ENCODE results near the gene HHAT. TPM values are rescaled to one million over a fixed set of nuclear protein-coding genes. Genes with fewer than 3 reads are reported as not detected.

Gene HHAT
- total RNA-seq, 2 donors from 2014 or later: 4.5 to 4.6 TPM

- ATAC-seq (ENCODE audit: insufficient number of reproducible peaks, low FRiP score, low read depth) (no peak), DNase-seq (ENCODE audit: low spot score) (no peak)
- Histone ChIP-seq H3K36me3 (no peaks in the 10 kb centered on the region), H3K4me1 (ENCODE audit: control insufficient read depth in 1 of 2, low read depth in 2 of 2) (peaks cover 5 to 18% of the 10 kb centered on the region in 2 donors), H3K9me3 (no peaks in the 10 kb centered on the region), H3K4me3 (no peak overlapping the region), H3K27ac (no peak overlapping the region), H3K27me3 (replicated peaks; ENCODE audit: insufficient read depth) (no peaks in the 10 kb centered on the region)
- no peak for TF ChIP-seq CTCF (IDR thresholded peaks at IDR 0.05)
Measured at GRCh38 chr1:210596641-210597040, 267.9 kb downstream of the HHAT start.

- Histone ChIP-seq H3K27me3 (replicated peaks; ENCODE audit: insufficient read depth) (no peaks in the 10 kb centered on the region), H3K27ac (peak overlapping the region; percentile 72 to 88), H3K4me1 (ENCODE audit: control insufficient read depth in 1 of 2, low read depth in 2 of 2) (peaks cover 5 to 18% of the 10 kb centered on the region in 2 donors), H3K36me3 (no peaks in the 10 kb centered on the region), H3K9me3 (no peaks in the 10 kb centered on the region), H3K4me3 (peak overlapping the region; percentile 15)
- no peak for DNase-seq (ENCODE audit: low spot score)
- ATAC-seq (ENCODE audit: insufficient number of reproducible peaks, low FRiP score, low read depth): peak; percentile 86
- no peak for TF ChIP-seq CTCF (IDR thresholded peaks at IDR 0.05)
Measured at GRCh38 chr1:210597555-210598134, 268.9 kb downstream of the HHAT start.

DNA sequence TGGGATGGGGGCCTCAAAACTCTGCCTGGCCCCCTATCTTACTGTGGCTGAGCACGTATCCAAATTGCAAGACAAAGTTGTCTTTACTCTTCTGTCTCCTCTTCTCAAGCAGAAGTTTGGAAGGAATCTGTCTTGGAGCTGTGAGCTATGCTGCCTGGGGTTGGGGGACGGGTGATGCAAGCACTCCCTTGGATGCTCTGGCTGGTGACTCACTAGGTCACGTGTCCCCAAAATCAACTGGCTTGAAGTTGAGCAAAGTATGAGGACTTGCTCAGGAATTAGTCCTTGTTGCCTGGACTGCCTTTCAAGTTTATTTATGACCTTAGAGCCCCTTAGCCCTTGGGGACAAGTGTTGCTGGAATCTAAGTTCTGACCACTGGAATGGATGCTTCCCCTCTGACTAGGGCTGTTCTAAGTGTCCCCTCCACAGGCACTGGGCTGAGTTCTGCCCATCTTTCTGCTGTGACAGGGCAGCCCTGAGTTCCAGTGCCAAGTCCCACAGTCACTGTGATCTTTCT lies 269.5 kb downstream of the HHAT start:
- Histone ChIP-seq H3K27ac (peak overlapping the region; percentile 72 to 88), H3K27me3 (replicated peaks; ENCODE audit: insufficient read depth) (no peaks in the 10 kb centered on the region), H3K9me3 (no peaks in the 10 kb centered on the region), H3K4me3 (peak overlapping the region; percentile 15), H3K4me1 (ENCODE audit: control insufficient read depth in 1 of 2, low read depth in 2 of 2) (peaks cover 5 to 18% of the 10 kb centered on the region in 2 donors), H3K36me3 (no peaks in the 10 kb centered on the region)
- DNase-seq (ENCODE audit: low spot score) (peak; percentile 21), ATAC-seq (ENCODE audit: insufficient number of reproducible peaks, low FRiP score, low read depth) (peak; percentile 89)
- TF ChIP-seq CTCF (IDR thresholded peaks at IDR 0.05): no peak

- Histone ChIP-seq H3K27ac (no peak overlapping the region), H3K27me3 (replicated peaks; ENCODE audit: insufficient read depth) (no peaks in the 10 kb centered on the region), H3K4me1 (ENCODE audit: control insufficient read depth in 1 of 2, low read depth in 2 of 2) (peaks cover 5 to 18% of the 10 kb centered on the region in 2 donors), H3K36me3 (no peaks in the 10 kb centered on the region), H3K4me3 (no peak overlapping the region), H3K9me3 (no peaks in the 10 kb centered on the region)
- no peak for DNase-seq (ENCODE audit: low spot score)
- TF ChIP-seq CTCF (IDR thresholded peaks at IDR 0.05): no peak
- no peak for ATAC-seq (ENCODE audit: insufficient number of reproducible peaks, low FRiP score, low read depth)
Measured at GRCh38 chr1:210600421-210601159, 271.9 kb downstream of the HHAT start.

DNA sequence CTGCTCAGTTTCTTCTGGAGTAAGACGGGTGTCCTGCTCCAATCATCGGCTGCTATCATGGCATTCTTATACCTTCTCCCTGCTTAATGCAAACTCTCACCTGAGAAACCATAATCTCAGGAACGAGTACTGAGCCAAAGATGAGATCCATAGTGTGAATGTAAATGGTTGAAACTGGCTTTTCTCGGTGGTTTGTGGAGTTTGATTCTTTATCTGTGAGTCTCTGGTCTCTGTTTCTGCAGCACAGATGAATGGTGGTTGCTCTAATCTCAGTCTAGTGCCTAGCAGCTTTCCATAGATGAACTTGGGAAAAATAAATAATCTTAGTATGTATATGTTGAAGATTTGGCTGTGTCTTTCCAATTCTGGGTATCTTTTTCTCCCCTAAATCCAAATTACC lies 274.4 kb downstream of the HHAT start:
- no peak for TF ChIP-seq CTCF (IDR thresholded peaks at IDR 0.05)
- ATAC-seq (ENCODE audit: insufficient number of reproducible peaks, low FRiP score, low read depth): no peak

More for the DNA sequence above, 274.4 kb downstream of the HHAT start:
- H3K4me3 ChIP-seq: no peak overlapping the region
- no peak overlapping the region for H3K27ac ChIP-seq
- H3K4me1 ChIP-seq (ENCODE audit: control insufficient read depth in 1 of 2, low read depth in 2 of 2): peaks cover 0 to 7% of the 10 kb centered on the region in 2 donors
- no peaks in the 10 kb centered on the region for H3K27me3 ChIP-seq (replicated peaks; ENCODE audit: insufficient read depth)
- DNase-seq (ENCODE audit: low spot score): no peak
- H3K36me3 ChIP-seq: no peaks in the 10 kb centered on the region
- H3K9me3 ChIP-seq: no peaks in the 10 kb centered on the region

Measured in thoracic aorta (tissue), 2 donors.